CD14-positive monocyte (primary cell): ENCODE results near the gene MB21D2. TPM values are rescaled to one million over a fixed set of nuclear protein-coding genes. Genes with fewer than 3 reads are reported as not detected.

Experiments used
- DNase-seq, 3 donors: peaks; one replicate each; pipeline ENCODE4 v3.0.0-alpha.2; 2011 to 2022
- H2AFZ ChIP-seq: 2 replicates; pipeline ENCODE4 v1.6.0; 2012; ENCODE audit warnings: mild to moderate bottlenecking, low read depth, low read length, inconsistent platforms; ENCODE audit not compliant: insufficient read depth, poor library complexity, severe bottlenecking
- H3K27ac ChIP-seq, 2 donors: 1 replicate in 1 of 2; 2 replicates in 1 of 2; pipeline ENCODE4 v1.5.1; 2012 to 2013; ENCODE audit warnings: low read length in 2 of 2, control low read depth in 1 of 2, inconsistent platforms in 1 of 2, low read depth in 1 of 2, mild to moderate bottlenecking in 1 of 2
- H3K27me3 ChIP-seq, 2 donors: one replicate each; pipeline versions ENCODE4 v1.6.0 to v1.6.1; 2011 to 2013; ENCODE audit warnings: low read length in 2 of 2; ENCODE audit not compliant: control insufficient read depth in 2 of 2, insufficient read depth in 2 of 2
- H3K36me3 ChIP-seq, 2 donors: replicated peaks in 1 of 2; 1 replicate in 1 of 2; 2 replicates in 1 of 2; pipeline versions ENCODE4 v1.5.1 to v1.6.1; 2012 to 2013; ENCODE audit warnings: low read length in 2 of 2, control low read depth in 1 of 2, inconsistent platforms in 1 of 2, mild to moderate bottlenecking in 1 of 2; ENCODE audit not compliant: insufficient read depth in 2 of 2, control insufficient read depth in 1 of 2
- H3K4me1 ChIP-seq, 2 donors: 1 replicate in 1 of 2; 2 replicates in 1 of 2; pipeline versions ENCODE4 v1.5.1 to v1.6.1; 2012 to 2013; ENCODE audit warnings: low read length in 2 of 2, control low read depth in 1 of 2, inconsistent platforms in 1 of 2, mild to moderate bottlenecking in 1 of 2, moderate library complexity in 1 of 2; ENCODE audit not compliant: insufficient read depth in 2 of 2, control insufficient read depth in 1 of 2
- H3K4me2 ChIP-seq: replicated peaks from 2 replicates; pipeline ENCODE3; 2012; ENCODE audit warnings: low read length, moderate library complexity, mild to moderate bottlenecking; ENCODE audit not compliant: poor library complexity, severe bottlenecking; ENCODE audit errors: extremely low read depth
- H3K4me3 ChIP-seq, 3 experiments: fragments of 200-600 bp in 1 of 3; sonication (generic) in 1 of 3; replicated peaks in 1 of 3; 1 replicate in 2 of 3; 2 replicates in 1 of 3; pipeline ENCODE4 v1.5.1; 2011 to 2013; ENCODE audit warnings: low read length in 3 of 3, mild to moderate bottlenecking in 3 of 3, control low read depth in 2 of 3, low read depth in 2 of 3, inconsistent platforms in 1 of 3, moderate library complexity in 1 of 3
- H3K79me2 ChIP-seq: 2 replicates; pipeline ENCODE4 v1.6.0; 2012; ENCODE audit warnings: mild to moderate bottlenecking, control low read depth, inconsistent platforms, low read length, moderate library complexity; ENCODE audit not compliant: insufficient read depth
- H3K9ac ChIP-seq: 2 replicates; pipeline ENCODE4 v1.6.0; 2017; ENCODE audit warnings: low read length, mild to moderate bottlenecking; ENCODE audit not compliant: insufficient read depth, poor library complexity, severe bottlenecking
- H3K9me3 ChIP-seq, 2 donors: replicated peaks in 1 of 2; 1 replicate in 1 of 2; 2 replicates in 1 of 2; pipeline versions ENCODE4 v1.5.1 to v1.6.1; 2012 to 2013; ENCODE audit warnings: low read length in 2 of 2, control low read depth in 1 of 2; ENCODE audit not compliant: control insufficient read depth in 1 of 2, insufficient read depth in 1 of 2
- H4K20me1 ChIP-seq: 2 replicates; pipeline ENCODE4 v1.6.0; 2012; ENCODE audit warnings: mild to moderate bottlenecking, low read length, control low read depth, moderate library complexity; ENCODE audit not compliant: insufficient read depth
- H3K27ac Mint-ChIP-seq, 7 donors: one replicate each; pipeline ENCODE4 v1.8.0; 2020; ENCODE audit warnings: mild to moderate bottlenecking in 7 of 7, mixed read lengths in 7 of 7, moderate library complexity in 6 of 7, inconsistent platforms in 2 of 7
- H3K27me3 Mint-ChIP-seq, 3 donors: one replicate each; pipeline ENCODE4 v1.8.0; 2021 to 2022; ENCODE audit warnings: low read depth in 3 of 3, mild to moderate bottlenecking in 3 of 3, mixed read lengths in 3 of 3, moderate library complexity in 3 of 3, inconsistent platforms in 1 of 3
- H3K36me3 Mint-ChIP-seq, 2 donors: one replicate each; pipeline ENCODE4 v1.8.0; 2020; ENCODE audit warnings: mixed read lengths in 2 of 2, inconsistent platforms in 1 of 2, mild to moderate bottlenecking in 1 of 2
- H3K4me1 Mint-ChIP-seq: one replicate; pipeline ENCODE4 v1.8.0; 2020; ENCODE audit warnings: mild to moderate bottlenecking, mixed read lengths
- H3K4me3 Mint-ChIP-seq, 2 donors: one replicate each; pipeline ENCODE4 v1.8.0; 2020; ENCODE audit warnings: mild to moderate bottlenecking in 2 of 2, mixed read lengths in 2 of 2, moderate library complexity in 1 of 2
- H3K9me3 Mint-ChIP-seq, 7 donors: one replicate each; pipeline ENCODE4 v1.8.0; 2020 to 2022; ENCODE audit warnings: mixed read lengths in 7 of 7, mild to moderate bottlenecking in 6 of 7, moderate library complexity in 6 of 7, inconsistent platforms in 2 of 7
- WGBS: methylation state at CpG from one replicate; pipeline ENCODE4 v1.1.5; 2013; ENCODE audit warnings: missing lambda C conversion rate; ENCODE audit not compliant: insufficient coverage; 5-methylcytosine and 5-hydroxymethylcytosine counted together
- intact Hi-C, 2 donors: fragments of 100-400 bp; cut with micrococcal nuclease; formaldehyde crosslinking; loops; one replicate each; pipeline versions ENCODE4 v1.15.0 to v1.15.1; 2023
- polyA plus RNA-seq, 3 donors: library from polyadenylated mRNA; depleted of rRNA in 1 of 3; unstranded in 2 of 3; stranded (reverse) in 1 of 3; fragments of 300-500 nt in 2 of 3; fragments of >200 nt in 1 of 3; fragmentation: Illumina TruSeq in 2 of 3; gene quantifications; 1 replicate in 2 of 3; 2 replicates in 1 of 3; pipeline ENCODE4 v1.2.3, GENCODE V29; 2012 to 2021
- TF ChIP-seq, protein P1 (sequence below): fragments of 200-600 bp; IDR thresholded peaks from one replicate; pipeline ENCODE4 v1.8.0; 2022; ENCODE audit warnings: antibody characterized with exemption, mild to moderate bottlenecking

MB21D2 gene
- polyA plus RNA-seq, 3 donors = 0.37 to 0.77 (median 0.59) TPM

DNA sequence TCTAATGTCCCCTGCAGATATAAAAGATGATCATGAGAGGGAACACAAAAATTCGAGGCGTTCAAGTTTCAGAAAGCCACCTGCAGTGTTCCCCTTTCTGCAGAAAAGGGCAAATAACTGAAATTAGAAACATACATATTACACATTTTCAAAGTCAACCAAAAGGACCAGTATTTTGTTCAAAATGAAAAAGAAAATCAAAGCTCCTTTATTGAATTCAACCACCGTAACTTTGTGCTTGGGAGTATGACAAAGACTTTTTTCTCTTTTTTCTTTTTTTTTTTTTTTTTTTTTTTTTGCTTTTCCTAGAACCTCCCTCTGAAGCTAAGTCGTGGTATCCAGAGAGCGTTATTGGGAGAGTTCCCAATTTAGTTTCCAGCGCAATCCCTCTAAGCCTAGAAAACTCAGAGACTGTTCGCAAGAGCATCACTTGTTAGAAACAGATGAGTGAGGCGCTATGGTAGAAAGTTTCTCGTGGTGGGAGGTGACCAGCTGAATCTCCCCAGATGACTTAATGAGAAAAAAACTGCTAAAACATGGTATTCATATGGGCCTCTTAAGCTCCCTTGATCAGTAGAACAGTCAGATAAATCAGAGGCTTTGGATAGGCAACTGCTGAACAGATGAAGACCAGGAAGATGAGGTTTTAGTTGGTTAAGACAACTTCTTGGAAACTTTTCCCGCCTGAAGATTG is 77.4 kb downstream of the MB21D2 start:
- no peaks in the 10 kb centered on the region for H3K79me2 ChIP-seq
- H3K4me1 Mint-ChIP-seq = peaks cover 2% of the 10 kb centered on the region

GRCh38 chr3:192835818-192836815 is 81.5 kb downstream of the MB21D2 start:
- Histone ChIP-seq H3K79me2 (no peaks in the 10 kb centered on the region), H4K20me1 (no peaks in the 10 kb centered on the region), H2AFZ (no peak overlapping the region), H3K4me2 (no peak overlapping the region), H3K27me3 (peaks cover 0 to 2% of the 10 kb centered on the region in 2 donors), H3K4me3 (no peak overlapping the region), H3K4me1 (peaks cover 6 to 7% of the 10 kb centered on the region in 2 donors), H3K27ac (no peak overlapping the region), H3K9me3 (no peaks in the 10 kb centered on the region), H3K36me3 (no peaks in the 10 kb centered on the region), H3K9ac (no peak overlapping the region)
- no peak for DNase-seq
- Mint-ChIP-seq H3K36me3 (no peaks in the 10 kb centered on the region), H3K27ac (no peak overlapping the region), H3K9me3 (peaks cover 0 to 2% (median 0%) of the 10 kb centered on the region in 7 donors), H3K4me3 (no peak overlapping the region), H3K4me1 (peaks cover 2% of the 10 kb centered on the region), H3K27me3 (peaks cover 2 to 6% (median 5%) of the 10 kb centered on the region in 3 donors)
- TF ChIP-seq, protein P1, sequence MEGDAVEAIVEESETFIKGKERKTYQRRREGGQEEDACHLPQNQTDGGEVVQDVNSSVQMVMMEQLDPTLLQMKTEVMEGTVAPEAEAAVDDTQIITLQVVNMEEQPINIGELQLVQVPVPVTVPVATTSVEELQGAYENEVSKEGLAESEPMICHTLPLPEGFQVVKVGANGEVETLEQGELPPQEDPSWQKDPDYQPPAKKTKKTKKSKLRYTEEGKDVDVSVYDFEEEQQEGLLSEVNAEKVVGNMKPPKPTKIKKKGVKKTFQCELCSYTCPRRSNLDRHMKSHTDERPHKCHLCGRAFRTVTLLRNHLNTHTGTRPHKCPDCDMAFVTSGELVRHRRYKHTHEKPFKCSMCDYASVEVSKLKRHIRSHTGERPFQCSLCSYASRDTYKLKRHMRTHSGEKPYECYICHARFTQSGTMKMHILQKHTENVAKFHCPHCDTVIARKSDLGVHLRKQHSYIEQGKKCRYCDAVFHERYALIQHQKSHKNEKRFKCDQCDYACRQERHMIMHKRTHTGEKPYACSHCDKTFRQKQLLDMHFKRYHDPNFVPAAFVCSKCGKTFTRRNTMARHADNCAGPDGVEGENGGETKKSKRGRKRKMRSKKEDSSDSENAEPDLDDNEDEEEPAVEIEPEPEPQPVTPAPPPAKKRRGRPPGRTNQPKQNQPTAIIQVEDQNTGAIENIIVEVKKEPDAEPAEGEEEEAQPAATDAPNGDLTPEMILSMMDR = no peak
- WGBS = 92% methylated on average over 5 of the region's 7 CpGs
- intact Hi-C loops = no loop called here

More for the DNA sequence above, 77.4 kb downstream of the MB21D2 start:
- H3K4me3 ChIP-seq = no peak overlapping the region
- no CpG with 5 or more reads among the region's 10 CpGs for WGBS
- H3K27me3 ChIP-seq = no peaks in the 10 kb centered on the region
- H3K27ac Mint-ChIP-seq = no peak overlapping the region
- no peaks in the 10 kb centered on the region for H3K36me3 Mint-ChIP-seq
- no peaks in the 10 kb centered on the region for H3K36me3 ChIP-seq
- H3K9ac ChIP-seq = no peak overlapping the region
- no peak overlapping the region for H3K4me2 ChIP-seq
- no peaks in the 10 kb centered on the region for H3K9me3 ChIP-seq
- TF ChIP-seq, protein P1 = no peak
- peaks cover 0 to 2% (median 0%) of the 10 kb centered on the region in 7 donors for H3K9me3 Mint-ChIP-seq
- no peak overlapping the region for H2AFZ ChIP-seq
- no peak for DNase-seq
- peaks cover 1 to 10% (median 6%) of the 10 kb centered on the region in 3 donors for H3K27me3 Mint-ChIP-seq
- H3K4me3 Mint-ChIP-seq = no peak overlapping the region
- intact Hi-C loops = no loop called here
- H4K20me1 ChIP-seq = no peaks in the 10 kb centered on the region
- H3K4me1 ChIP-seq = peaks cover 6 to 7% of the 10 kb centered on the region in 2 donors
- no peak overlapping the region for H3K27ac ChIP-seq
